ENCODE results near the gene DNAJC5G.

The DNAJC5G gene

GRCh38 chr2:27307287-27307544, 32.0 kb downstream of the DNAJC5G start:
- DNase-seq = no peak
- H3K27me3 Mint-ChIP-seq (ENCODE audit: low read depth, poor library complexity) = peaks cover 77% of the 10 kb centered on the region
- no peak overlapping the region for H3K4me3 Mint-ChIP-seq
- H3K27ac Mint-ChIP-seq = no peak overlapping the region
- peaks cover 7% of the 10 kb centered on the region for H3K9me3 Mint-ChIP-seq
- no peak for TF ChIP-seq CTCF (IDR thresholded peaks at IDR 0.05)
- H3K36me3 Mint-ChIP-seq (ENCODE audit: low read depth) = peaks cover 22% of the 10 kb centered on the region
- H3K4me1 Mint-ChIP-seq = no peaks in the 10 kb centered on the region

- peaks cover 80% of the 10 kb centered on the region for H3K27me3 Mint-ChIP-seq (ENCODE audit: low read depth, poor library complexity)
These were observed 32.5 kb downstream of the DNAJC5G start for GRCh38 chr2:27307545-27308358.

GRCh38 chr2:27308359-27308881, 33.2 kb downstream of the DNAJC5G start, which contains the start of gene UCN:
TSS of gene UCN (minus strand) at chr2:27308445. CDS start at chr2:27307895, 550 bp downstream.
- peaks cover 77% of the 10 kb centered on the region for H3K27me3 Mint-ChIP-seq (ENCODE audit: low read depth, poor library complexity)

More at GRCh38 chr2:27307545-27308358, 32.5 kb downstream of the DNAJC5G start:
- peaks cover 7% of the 10 kb centered on the region for H3K9me3 Mint-ChIP-seq
- DNase-seq = peak; percentile 20
- H3K4me1 Mint-ChIP-seq = no peaks in the 10 kb centered on the region
- H3K4me3 Mint-ChIP-seq = no peak overlapping the region
- H3K36me3 Mint-ChIP-seq (ENCODE audit: low read depth) = peaks cover 25% of the 10 kb centered on the region
- H3K27ac Mint-ChIP-seq = no peak overlapping the region
- TF ChIP-seq CTCF (IDR thresholded peaks at IDR 0.05) = no peak

GRCh38 chr2:27309651-27310050, 34.4 kb downstream of the DNAJC5G start:
- H3K9me3 Mint-ChIP-seq = peaks cover 2% of the 10 kb centered on the region
- H3K27ac Mint-ChIP-seq = peak overlapping the region; percentile 7
- no peak overlapping the region for H3K4me3 Mint-ChIP-seq
- peaks cover 25% of the 10 kb centered on the region for H3K36me3 Mint-ChIP-seq (ENCODE audit: low read depth)
- H3K4me1 Mint-ChIP-seq = no peaks in the 10 kb centered on the region
- DNase-seq = no peak
- H3K27me3 Mint-ChIP-seq (ENCODE audit: low read depth, poor library complexity) = peaks cover 66% of the 10 kb centered on the region
- no peak for TF ChIP-seq CTCF (IDR thresholded peaks at IDR 0.05)

More at GRCh38 chr2:27308359-27308881, 33.2 kb downstream of the DNAJC5G start, which contains the start of gene UCN:
- TF ChIP-seq CTCF (IDR thresholded peaks at IDR 0.05) = no peak
- Mint-ChIP-seq H3K27ac (no peak within 1 kb of the TSS), H3K4me1 (no peaks in the 10 kb centered on the region), H3K4me3 (no peak within 1 kb of the TSS), H3K36me3 (ENCODE audit: low read depth) (peaks cover 25% of the 10 kb centered on the region), H3K9me3 (peaks cover 7% of the 10 kb centered on the region)
- peak; percentile 83 for DNase-seq

- no peak overlapping the region for H3K4me3 Mint-ChIP-seq
- H3K9me3 Mint-ChIP-seq = no peaks in the 10 kb centered on the region
These were observed 36.9 kb downstream of the DNAJC5G start for GRCh38 chr2:27312152-27312551.

More at GRCh38 chr2:27312152-27312551, 36.9 kb downstream of the DNAJC5G start:
- H3K27me3 Mint-ChIP-seq (ENCODE audit: low read depth, poor library complexity) = peaks cover 47% of the 10 kb centered on the region
- no peak for DNase-seq
- H3K27ac Mint-ChIP-seq = no peak overlapping the region
- H3K36me3 Mint-ChIP-seq (ENCODE audit: low read depth) = peaks cover 25% of the 10 kb centered on the region
- H3K4me1 Mint-ChIP-seq = no peaks in the 10 kb centered on the region
- no peak for TF ChIP-seq CTCF (IDR thresholded peaks at IDR 0.05)

Measured in nephron progenitor cell (in vitro differentiated cells).